IMR-90 (cell line): Measurements from ENCODE around the gene PRICKLE2. TPM values are rescaled to one million over a fixed set of nuclear protein-coding genes. Genes with fewer than 3 reads are reported as not detected.

Source experiments
- ATAC-seq: fragments of 200-7000 bp; cut with Tn5 transposase; 2 replicates; pipeline ENCODE4 v1.9.1; 2020; ENCODE audit warnings: low read depth, mild to moderate bottlenecking, moderate library complexity
- BruUV-seq: library from RNA; stranded (reverse); fragments of 400-500 nt; replicated peaks from 2 replicates; lab custom pipeline; 2021; lab: Mats Ljungman, UMichigan
- CTCF ChIA-PET: fragments of 300-600 bp; formaldehyde crosslinking; extraction: SDS; loops from one replicate; lab custom pipeline; 2021; ENCODE audit warnings: antibody characterized with exemption; lab: Yijun Ruan, JAX
- POLR2A ChIA-PET: fragments of 300-600 bp; sonication (Branson Sonifier 250); formaldehyde crosslinking; loops from one replicate; lab custom pipeline; 2022; ENCODE audit warnings: antibody characterized with exemption; ENCODE audit not compliant: unreplicated experiment; lab: Charles Lee
- DNase-seq: peaks from one replicate; pipeline ENCODE4 v3.0.0; 2013
- H2AFZ ChIP-seq: replicated peaks from 2 replicates; pipeline ENCODE3; 2013; ENCODE audit warnings: low read length, mild to moderate bottlenecking; ENCODE audit not compliant: poor library complexity
- H2AK5ac ChIP-seq: 2 replicates; pipeline ENCODE4 v1.6.1; 2013; ENCODE audit warnings: low read depth, low read length, inconsistent platforms
- H2AK9ac ChIP-seq: replicated peaks from 2 replicates; pipeline ENCODE3; 2013; ENCODE audit warnings: mild to moderate bottlenecking, low read depth, low read length, moderate library complexity; ENCODE audit not compliant: poor library complexity
- H2BK120ac ChIP-seq: 2 replicates; pipeline ENCODE4 v1.6.1; 2013; ENCODE audit warnings: low read depth, low read length, inconsistent platforms
- H2BK15ac ChIP-seq: 3 replicates; pipeline ENCODE4 v1.6.1; 2013; ENCODE audit warnings: low read depth, low read length, inconsistent platforms
- H2BK20ac ChIP-seq: 2 replicates; pipeline ENCODE4 v1.6.1; 2013; ENCODE audit warnings: low read depth, mild to moderate bottlenecking, inconsistent platforms, low read length, moderate library complexity
- H2BK5ac ChIP-seq: 2 replicates; pipeline ENCODE4 v1.6.1; 2013; ENCODE audit warnings: mild to moderate bottlenecking, low read depth, low read length, inconsistent platforms; ENCODE audit not compliant: poor library complexity, severe bottlenecking
- H3K14ac ChIP-seq: replicated peaks from 2 replicates; pipeline ENCODE4 v1.6.1; 2013; ENCODE audit warnings: low read depth, low read length, inconsistent platforms
- H3K18ac ChIP-seq: 2 replicates; pipeline ENCODE4 v1.6.1; 2013; ENCODE audit warnings: low read depth, low read length, control low read depth
- H3K23ac ChIP-seq: 2 replicates; pipeline ENCODE4 v1.6.1; 2013; ENCODE audit warnings: low read depth, low read length, inconsistent platforms
- H3K27ac ChIP-seq: 2 replicates; pipeline ENCODE4 v1.5.1; 2013; ENCODE audit warnings: mild to moderate bottlenecking, control low read depth, low read length; ENCODE audit not compliant: insufficient read depth
- H3K27me3 ChIP-seq: 2 replicates; pipeline ENCODE4 v1.6.1; 2013; ENCODE audit warnings: low read length; ENCODE audit not compliant: control insufficient read depth, insufficient read depth
- H3K36me3 ChIP-seq: 2 replicates; pipeline ENCODE4 v1.6.1; 2013; ENCODE audit warnings: low read length, mixed read lengths; ENCODE audit not compliant: control insufficient read depth, insufficient read depth
- H3K4ac ChIP-seq: 2 replicates; pipeline ENCODE4 v1.6.1; 2013; ENCODE audit warnings: low read depth, low read length, inconsistent platforms
- H3K4me1 ChIP-seq: 2 replicates; pipeline ENCODE4 v1.6.1; 2013; ENCODE audit warnings: low read length, mixed read lengths; ENCODE audit not compliant: control insufficient read depth, insufficient read depth
- H3K4me2 ChIP-seq: 2 replicates; pipeline ENCODE4 v1.6.1; 2013; ENCODE audit warnings: low read depth, mild to moderate bottlenecking, control low read depth, low read length, moderate library complexity
- H3K4me3 ChIP-seq: 2 replicates; pipeline ENCODE4 v1.5.1; 2013; ENCODE audit warnings: low read depth, mild to moderate bottlenecking, control low read depth, low read length, moderate library complexity; ENCODE audit not compliant: insufficient read depth
- H3K56ac ChIP-seq: 2 replicates; pipeline ENCODE4 v1.6.1; 2013; ENCODE audit warnings: low read length, inconsistent platforms; ENCODE audit not compliant: insufficient read depth; ENCODE audit errors: extremely low read depth
- H3K79me1 ChIP-seq, 2 experiments: 2 replicates each; pipeline ENCODE4 v1.6.1; 2013; ENCODE audit warnings: low read length in 2 of 2, inconsistent platforms in 1 of 2, low read depth in 1 of 2
- H3K9ac ChIP-seq: 2 replicates; pipeline ENCODE4 v1.6.1; 2013; ENCODE audit warnings: low read depth, low read length, control low read depth
- H3K9me1 ChIP-seq: 2 replicates; pipeline ENCODE4 v1.6.1; 2013; ENCODE audit warnings: low read length, inconsistent platforms; ENCODE audit not compliant: insufficient read depth
- H3K9me3 ChIP-seq: 2 replicates; pipeline ENCODE4 v1.6.1; 2013; ENCODE audit warnings: low read length; ENCODE audit not compliant: control insufficient read depth, insufficient read depth
- H4K20me1 ChIP-seq: 2 replicates; pipeline ENCODE4 v1.6.1; 2013; ENCODE audit warnings: low read length, inconsistent platforms; ENCODE audit not compliant: insufficient read depth
- H4K5ac ChIP-seq: 2 replicates; pipeline ENCODE4 v1.6.1; 2013; ENCODE audit warnings: mild to moderate bottlenecking, low read depth, low read length, control low read depth
- H4K8ac ChIP-seq, 2 experiments: 2 replicates each; pipeline ENCODE4 v1.6.1; 2013; ENCODE audit warnings: low read depth in 2 of 2, low read length in 2 of 2, control low read depth in 1 of 2, inconsistent platforms in 1 of 2
- H4K91ac ChIP-seq: 2 replicates; pipeline ENCODE4 v1.6.1; 2013; ENCODE audit warnings: low read depth, low read length, inconsistent platforms; ENCODE audit not compliant: insufficient read depth
- BHLHE40 ChIP-seq: fragments of 150-350 bp; IDR thresholded peaks from 2 replicates; pipeline ENCODE4 v1.6.1; 2016; ENCODE audit warnings: mild to moderate bottlenecking, low read depth, low read length
- CEBPB ChIP-seq: IDR thresholded peaks from 2 replicates; pipeline ENCODE4 v1.6.1; 2012; ENCODE audit warnings: low read depth, low read length, improper control_type of control experiment
- CHD1 ChIP-seq: IDR thresholded peaks from 2 replicates; pipeline ENCODE4 v1.6.1; 2012; ENCODE audit warnings: low read depth, low read length, improper control_type of control experiment
- CTCF ChIP-seq: conservative IDR thresholded peaks from 2 replicates; pipeline ENCODE4 v1.5.1; 2012; ENCODE audit warnings: mild to moderate bottlenecking, low read depth, low read length, improper control_type of control experiment
- FOS ChIP-seq: fragments of 150-350 bp; IDR thresholded peaks from 2 replicates; pipeline ENCODE4 v1.6.1; 2016; ENCODE audit warnings: low read depth, low read length
- MAFK ChIP-seq: IDR thresholded peaks from 2 replicates; pipeline ENCODE4 v1.6.1; 2012; ENCODE audit warnings: low read depth, low read length, improper control_type of control experiment
- MAZ ChIP-seq: IDR thresholded peaks from 2 replicates; pipeline ENCODE4 v1.6.1; 2012; ENCODE audit warnings: low read depth, mild to moderate bottlenecking, low read length, improper control_type of control experiment, moderate library complexity, borderline replicate concordance
- MXI1 ChIP-seq: IDR thresholded peaks from 2 replicates; pipeline ENCODE4 v1.6.1; 2012; ENCODE audit warnings: low read depth, mild to moderate bottlenecking, low read length, moderate library complexity, borderline replicate concordance
- NFE2L2 ChIP-seq: fragments of 150-350 bp; IDR thresholded peaks from 2 replicates; pipeline ENCODE4 v1.6.1; 2016; ENCODE audit warnings: low read depth, mild to moderate bottlenecking, low read length
- POLR2A ChIP-seq: IDR thresholded peaks from 2 replicates; pipeline ENCODE4 v1.6.1; 2012; ENCODE audit warnings: mild to moderate bottlenecking, low read depth, low read length
- RAD21 ChIP-seq: IDR thresholded peaks from 2 replicates; pipeline ENCODE4 v1.6.1; 2012; ENCODE audit warnings: low read length, improper control_type of control experiment
- RCOR1 ChIP-seq: IDR thresholded peaks from 2 replicates; pipeline ENCODE4 v1.6.1; 2012; ENCODE audit warnings: mild to moderate bottlenecking, low read length, improper control_type of control experiment; ENCODE audit not compliant: insufficient replicate concordance
- RFX5 ChIP-seq: IDR thresholded peaks from 2 replicates; pipeline ENCODE4 v1.8.0; 2012; ENCODE audit warnings: low read depth, mild to moderate bottlenecking, low read length, moderate library complexity
- SMC3 ChIP-seq: fragments of 150-350 bp; IDR thresholded peaks from 2 replicates; pipeline ENCODE4 v1.6.1; 2016; ENCODE audit warnings: low read depth, mild to moderate bottlenecking, antibody characterized with exemption, low read length, moderate library complexity
- USF2 ChIP-seq: fragments of 150-350 bp; IDR thresholded peaks from 2 replicates; pipeline ENCODE4 v1.6.1; 2017; ENCODE audit warnings: mild to moderate bottlenecking, antibody characterized with exemption, low read length, low read depth
- WGBS, 2 experiments: methylation state at CpG; one replicate each; pipeline versions ENCODE4 v1.1.5 to v1.1.7; 2013; ENCODE audit warnings: missing lambda C conversion rate in 2 of 2; ENCODE audit not compliant: insufficient read length in 1 of 2; ENCODE audit errors: extremely low coverage in 2 of 2; 5-methylcytosine and 5-hydroxymethylcytosine counted together
- dilution Hi-C: fragments of 300-500 bp; cut with HindIII; formaldehyde crosslinking; loops from one replicate; pipeline ENCODE4 v1.14.3; 2018; ENCODE audit warnings: low sequenced_read_pairs; ENCODE audit not compliant: unreplicated experiment
- in situ Hi-C: fragments of 300-500 bp; cut with MboI; formaldehyde crosslinking; loops from 3 replicates; pipeline ENCODE4 v1.14.3; 2019; ENCODE audit warnings: low sequenced_read_pairs, inconsistent platforms, mixed read lengths
- intact Hi-C: fragments of 100-400 bp; cut with micrococcal nuclease; formaldehyde crosslinking; loops from 2 replicates; pipeline ENCODE4 v1.10.0; 2022
- polyA plus RNA-seq, 3 experiments: library from polyadenylated mRNA; depleted of rRNA; stranded (reverse); fragments of >200 nt; gene quantifications; 2 replicates each; pipeline ENCODE4 v1.2.3, GENCODE V29; 2012; ENCODE audit warnings: low replicate concordance in 1 of 3
- total RNA-seq: library from RNA; depleted of rRNA; stranded (reverse); fragments of >200 nt; gene quantifications from 2 replicates; pipeline ENCODE4 v1.2.3, GENCODE V29; 2012
- TF ChIP-seq, protein P1 (sequence below): fragments of 150-350 bp; IDR thresholded peaks from 2 replicates; pipeline ENCODE4 v1.6.1; 2016; ENCODE audit warnings: low read depth, mild to moderate bottlenecking, low read length, moderate library complexity, borderline replicate concordance

The PRICKLE2 gene
- total and polyA plus RNA-seq, 2 of the 4 experiments (the other 2 are of a cell fraction), result 4.1 to 14.2 TPM

DNA sequence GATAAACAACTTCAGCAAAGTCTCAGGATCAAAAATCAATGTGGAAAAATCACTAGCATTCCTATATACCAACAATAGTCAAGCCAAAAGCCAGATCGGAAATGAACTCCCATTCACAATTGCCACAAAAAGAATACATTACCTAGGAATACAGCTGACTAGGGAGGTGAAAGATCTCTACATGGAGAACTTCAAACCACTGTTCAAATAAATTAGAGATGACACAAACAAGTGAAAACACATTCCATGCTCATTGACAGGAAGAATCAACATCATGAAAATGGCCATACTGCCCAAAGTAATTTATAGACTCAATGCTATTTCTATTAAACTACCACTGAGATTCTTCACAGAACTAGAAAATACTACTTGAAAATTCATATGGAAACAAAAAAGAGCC lies 107.8 kb downstream of the PRICKLE2 start:
- Histone ChIP-seq H3K27me3 (no peaks in the 10 kb centered on the region), H4K91ac (no peak overlapping the region), H3K9ac (no peak overlapping the region), H3K4me2 (no peak overlapping the region), H4K20me1 (peaks cover 17% of the 10 kb centered on the region), H3K4ac (no peak overlapping the region), H3K36me3 (peaks cover 12% of the 10 kb centered on the region), H3K9me3 (no peaks in the 10 kb centered on the region), H3K4me1 (no peaks in the 10 kb centered on the region), H3K79me1 (peaks cover 16 to 30% of the 10 kb centered on the region in 2 experiments), H2BK15ac (no peak overlapping the region), H4K8ac (no peak overlapping the region), H3K27ac (no peak overlapping the region), H4K5ac (no peak overlapping the region), H3K9me1 (peaks cover 6% of the 10 kb centered on the region; the same call in 1 of the 2 replicates), H2AK5ac (no peak overlapping the region), H2BK5ac (no peak overlapping the region), H3K14ac (no peak overlapping the region), H2AK9ac (no peak overlapping the region), H2BK120ac (no peak overlapping the region), H3K23ac (no peak overlapping the region), H2BK20ac (no peak overlapping the region), H3K18ac (no peak overlapping the region), H3K4me3 (no peak overlapping the region), H3K56ac (no peak overlapping the region), H2AFZ (no peak overlapping the region)
- POLR2A ChIA-PET, result no interaction called here
- BruUV-seq, result no TSS peak
- TF ChIP-seq RFX5 (no peak), MXI1 (no peak), BHLHE40 (no peak), MAFK (no peak), RCOR1 (no peak), SMC3 (no peak), POLR2A (no peak), FOS (no peak), CTCF (no peak), NFE2L2 (no peak), USF2 (no peak), MAZ (no peak), RAD21 (no peak), CHD1 (no peak), CEBPB (no peak)
- TF ChIP-seq, protein P1, sequence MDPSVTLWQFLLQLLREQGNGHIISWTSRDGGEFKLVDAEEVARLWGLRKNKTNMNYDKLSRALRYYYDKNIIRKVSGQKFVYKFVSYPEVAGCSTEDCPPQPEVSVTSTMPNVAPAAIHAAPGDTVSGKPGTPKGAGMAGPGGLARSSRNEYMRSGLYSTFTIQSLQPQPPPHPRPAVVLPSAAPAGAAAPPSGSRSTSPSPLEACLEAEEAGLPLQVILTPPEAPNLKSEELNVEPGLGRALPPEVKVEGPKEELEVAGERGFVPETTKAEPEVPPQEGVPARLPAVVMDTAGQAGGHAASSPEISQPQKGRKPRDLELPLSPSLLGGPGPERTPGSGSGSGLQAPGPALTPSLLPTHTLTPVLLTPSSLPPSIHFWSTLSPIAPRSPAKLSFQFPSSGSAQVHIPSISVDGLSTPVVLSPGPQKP, result no peak
- ATAC-seq (no peak), DNase-seq (no peak)
- WGBS, 2 experiments, result no CpG with 5 or more reads among the region's 1 CpG
- CTCF ChIA-PET, result no interaction called here
- dilution Hi-C loops (no loop called here), in situ Hi-C loops (no loop called here), intact Hi-C loops (no loop called here)
